H1 (cell line): ENCODE data around the gene PDIA6. TPM values are rescaled to one million over a fixed set of nuclear protein-coding genes. Genes with fewer than 3 reads are reported as not detected.

Source experiments
- CTCF ChIA-PET: fragments of 300-600 bp; sonication (Branson Sonifier 250); formaldehyde crosslinking; loops from one replicate; lab custom pipeline; 2021; ENCODE audit not compliant: partially characterized antibody; lab: Charles Lee
- POLR2A ChIA-PET: fragments of 300-600 bp; sonication (Branson Sonifier 250); formaldehyde crosslinking; loops from one replicate; lab custom pipeline; 2021; ENCODE audit warnings: inconsistent platforms; ENCODE audit not compliant: partially characterized antibody; lab: Charles Lee
- DNase-seq, 2 experiments: peaks; one replicate each; pipeline versions ENCODE4 v3.0.0 to v3.0.0-alpha.2; 2010 to 2022; ENCODE audit warnings: low spot score in 2 of 2, low read depth in 1 of 2, mixed read lengths in 1 of 2
- FAIRE-seq: peaks from 2 replicates; lab custom pipeline; 2011; peaks lifted over from hg19 to GRCh38; lab: Jason Lieb, UNC
- H2AFZ ChIP-seq: 2 replicates; pipeline ENCODE4 v1.8.1; 2012; ENCODE audit warnings: low read length, inconsistent platforms
- H2AK5ac ChIP-seq: 2 replicates; pipeline ENCODE4 v1.6.1; 2013; ENCODE audit warnings: low read depth, low read length
- H2BK120ac ChIP-seq: replicated peaks from 2 replicates; pipeline ENCODE3; 2013; ENCODE audit warnings: low read depth, low read length, inconsistent platforms
- H2BK12ac ChIP-seq: 2 replicates; pipeline ENCODE4 v1.6.1; 2013; ENCODE audit warnings: low read depth, low read length
- H2BK15ac ChIP-seq: 2 replicates; pipeline ENCODE4 v1.6.1; 2013; ENCODE audit warnings: low read length
- H2BK20ac ChIP-seq: 2 replicates; pipeline ENCODE4 v1.6.1; 2013; ENCODE audit warnings: low read length
- H2BK5ac ChIP-seq: 2 replicates; pipeline ENCODE4 v1.6.1; 2013; ENCODE audit warnings: low read depth, low read length
- H3K14ac ChIP-seq: 2 replicates; pipeline ENCODE4 v1.6.1; 2013; ENCODE audit warnings: inconsistent platforms; ENCODE audit not compliant: insufficient read length
- H3K18ac ChIP-seq: 2 replicates; pipeline ENCODE4 v1.6.1; 2013; ENCODE audit warnings: low read length; ENCODE audit errors: extremely low read depth
- H3K23ac ChIP-seq: 2 replicates; pipeline ENCODE4 v1.6.1; 2013; ENCODE audit warnings: inconsistent platforms; ENCODE audit not compliant: insufficient read length
- H3K23me2 ChIP-seq: 2 replicates; pipeline ENCODE4 v1.6.1; 2013; ENCODE audit warnings: low read depth, low read length
- H3K27ac ChIP-seq: 2 replicates; pipeline ENCODE4 v1.6.1; 2011; ENCODE audit warnings: low read depth, low read length, inconsistent platforms
- H3K27me3 ChIP-seq, 4 experiments: replicated peaks in 1 of 4; 1 replicate in 1 of 4; 2 replicates in 3 of 4; pipeline versions ENCODE4 v1.6.1 to v1.8.1; 2011 to 2013; ENCODE audit warnings: low read length in 3 of 4, mild to moderate bottlenecking in 3 of 4, inconsistent platforms in 2 of 4, mixed read lengths in 2 of 4, moderate library complexity in 1 of 4; ENCODE audit not compliant: control insufficient read depth in 3 of 4, insufficient read depth in 3 of 4; ENCODE audit errors: extremely low read depth in 1 of 4
- H3K36me3 ChIP-seq, 4 experiments: 2 replicates each; pipeline versions ENCODE4 v1.6.1 to v1.8.1; 2011 to 2013; ENCODE audit warnings: mild to moderate bottlenecking in 4 of 4, low read length in 3 of 4, moderate library complexity in 2 of 4, control low read depth in 1 of 4, inconsistent platforms in 1 of 4; ENCODE audit not compliant: insufficient read depth in 4 of 4, control insufficient read depth in 2 of 4
- H3K4ac ChIP-seq: replicated peaks from 2 replicates; pipeline ENCODE3; 2013; ENCODE audit warnings: low read length, low read depth, mixed read lengths, inconsistent platforms; ENCODE audit not compliant: insufficient read length
- H3K4me1 ChIP-seq, 4 experiments: replicated peaks in 1 of 4; 1 replicate in 1 of 4; 2 replicates in 3 of 4; pipeline versions ENCODE4 v1.6.1 to v1.8.1; 2011 to 2013; ENCODE audit warnings: low read length in 3 of 4, inconsistent platforms in 2 of 4, mixed read lengths in 1 of 4; ENCODE audit not compliant: insufficient read depth in 4 of 4, control insufficient read depth in 3 of 4
- H3K4me2 ChIP-seq, 2 experiments: 2 replicates each; pipeline versions ENCODE4 v1.6.1 to v1.8.1; 2011 to 2013; ENCODE audit warnings: low read depth in 2 of 2, low read length in 2 of 2, control low read depth in 1 of 2, inconsistent platforms in 1 of 2, mild to moderate bottlenecking in 1 of 2; ENCODE audit not compliant: insufficient read depth in 1 of 2
- H3K4me3 ChIP-seq, 4 experiments: fragments of 200-600, 300-600 bp in 1 of 4; sonication (generic), shearing (Covaris generic), sonication (Bioruptor Twin) in 1 of 4; 2 replicates each; pipeline versions ENCODE4 v1.5.1 to v1.8.1; 2011 to 2016; ENCODE audit warnings: low read length in 4 of 4, low read depth in 3 of 4, control low read depth in 2 of 4, inconsistent platforms in 2 of 4, mild to moderate bottlenecking in 2 of 4, mixed read lengths in 1 of 4, moderate library complexity in 1 of 4; ENCODE audit not compliant: insufficient read depth in 2 of 4; ENCODE audit errors: extremely low read depth in 1 of 4
- H3K56ac ChIP-seq: replicated peaks from 2 replicates; pipeline ENCODE3; 2013; ENCODE audit warnings: low read depth, mild to moderate bottlenecking, mixed read lengths, low read length, inconsistent platforms; ENCODE audit not compliant: insufficient read length
- H3K79me1 ChIP-seq: 2 replicates; pipeline ENCODE4 v1.6.1; 2013; ENCODE audit warnings: low read depth, low read length, control low read depth
- H3K79me2 ChIP-seq, 2 experiments: 2 replicates each; pipeline versions ENCODE4 v1.6.1 to v1.8.1; 2012 to 2013; ENCODE audit warnings: low read length in 2 of 2, mild to moderate bottlenecking in 2 of 2, inconsistent platforms in 1 of 2; ENCODE audit not compliant: insufficient read depth in 2 of 2, control insufficient read depth in 1 of 2
- H3K9ac ChIP-seq, 4 experiments: replicated peaks in 1 of 4; 1 replicate in 1 of 4; 2 replicates in 3 of 4; pipeline versions ENCODE4 v1.6.1 to v1.8.1; 2011 to 2013; ENCODE audit warnings: low read depth in 3 of 4, low read length in 3 of 4, control low read depth in 2 of 4, mild to moderate bottlenecking in 2 of 4, moderate library complexity in 2 of 4, inconsistent platforms in 1 of 4; ENCODE audit errors: extremely low read depth in 1 of 4
- H3K9me3 ChIP-seq, 2 experiments: 2 replicates each; pipeline versions ENCODE4 v1.6.1 to v1.8.1; 2012 to 2013; ENCODE audit warnings: mild to moderate bottlenecking in 2 of 2, moderate library complexity in 2 of 2, control low read depth in 1 of 2, inconsistent platforms in 1 of 2, low read depth in 1 of 2, low read length in 1 of 2, mixed read lengths in 1 of 2; ENCODE audit not compliant: insufficient read depth in 2 of 2
- H4K20me1 ChIP-seq, 2 experiments: replicated peaks in 1 of 2; 2 replicates each; pipeline versions ENCODE3 to v1.8.1; 2011 to 2013; ENCODE audit warnings: inconsistent platforms in 2 of 2, low read length in 2 of 2, mild to moderate bottlenecking in 1 of 2; ENCODE audit not compliant: insufficient read depth in 2 of 2, control insufficient read depth in 1 of 2
- H4K5ac ChIP-seq: 2 replicates; pipeline ENCODE4 v1.6.1; 2013; ENCODE audit warnings: low read length, low read depth, mixed read lengths, inconsistent platforms; ENCODE audit not compliant: insufficient read length
- H4K8ac ChIP-seq: 2 replicates; pipeline ENCODE4 v1.8.0; 2013; ENCODE audit warnings: mild to moderate bottlenecking, moderate library complexity, low read length, inconsistent platforms; ENCODE audit not compliant: insufficient read depth; ENCODE audit errors: extremely low read depth
- H4K91ac ChIP-seq: replicated peaks from 2 replicates; pipeline ENCODE3; 2013; ENCODE audit warnings: low read length, mixed read lengths, inconsistent platforms; ENCODE audit not compliant: insufficient read length
- BACH1 ChIP-seq: IDR thresholded peaks from 2 replicates; pipeline ENCODE4 v1.6.1; 2012; ENCODE audit warnings: low read length, improper control_type of control experiment
- EZH2 ChIP-seq: fragments of 200-600 bp; sonication (generic); IDR thresholded peaks from 2 replicates; pipeline ENCODE4 v1.7.1; 2012; ENCODE audit warnings: low read depth, mild to moderate bottlenecking, moderate library complexity, low read length, inconsistent platforms; ENCODE audit not compliant: severe bottlenecking
- GTF2F1 ChIP-seq: IDR thresholded peaks from 2 replicates; pipeline ENCODE4 v1.6.1; 2012; ENCODE audit warnings: low read depth, low read length, improper control_type of control experiment, borderline replicate concordance
- HDAC6 ChIP-seq: IDR thresholded peaks from one replicate; pipeline ENCODE4 v1.7.1; 2012; ENCODE audit warnings: low read depth, mild to moderate bottlenecking, inconsistent platforms, low read length, moderate library complexity
- KDM4A ChIP-seq: IDR thresholded peaks from one replicate; pipeline ENCODE4 v1.7.1; 2012; ENCODE audit warnings: low read depth, mild to moderate bottlenecking, moderate library complexity, low read length, inconsistent platforms; ENCODE audit not compliant: severe bottlenecking
- KDM5A ChIP-seq: fragments of 200-600 bp; IDR thresholded peaks from 2 replicates; pipeline ENCODE4 v1.7.1; 2012; ENCODE audit warnings: mild to moderate bottlenecking, low read length, inconsistent platforms, mixed read lengths
- NANOG ChIP-seq: IDR thresholded peaks from 2 replicates; pipeline ENCODE4 v1.6.1; 2011; ENCODE audit warnings: low read length, low read depth, mild to moderate bottlenecking, inconsistent platforms; ENCODE audit not compliant: insufficient read depth, poor library complexity, severe bottlenecking
- SAP30 ChIP-seq: fragments of 300-600 bp; sonication (generic); IDR thresholded peaks from 2 replicates; pipeline ENCODE4 v1.7.1; 2012; ENCODE audit warnings: low read length, moderate library complexity, mild to moderate bottlenecking, inconsistent platforms; ENCODE audit not compliant: insufficient read depth, insufficient replicate concordance
- TAF1 ChIP-seq: IDR thresholded peaks from 2 replicates; pipeline ENCODE4 v1.6.1; 2011; ENCODE audit warnings: mild to moderate bottlenecking, low read depth, low read length
- WGBS, 2 experiments: shearing (Covaris generic) in 1 of 2; methylation state at CpG; one replicate each; pipeline versions ENCODE4 v1.1.6 to v1.1.7; 2013 to 2015; ENCODE audit warnings: low lambda C conversion rate in 2 of 2, mixed read lengths in 2 of 2, inconsistent platforms in 1 of 2, low coverage in 1 of 2, missing lambda C conversion rate in 1 of 2; ENCODE audit not compliant: insufficient replicate concordance in 2 of 2, insufficient coverage in 1 of 2, insufficient read length in 1 of 2; ENCODE audit errors: extremely low coverage in 1 of 2, missing lambda C conversion rate in 1 of 2; 5-methylcytosine and 5-hydroxymethylcytosine counted together
- polyA plus RNA-seq, 7 experiments: library from polyadenylated mRNA; depleted of rRNA in 3 of 7; stranded (reverse) in 5 of 7; unstranded in 2 of 7; fragments of >200 nt in 5 of 7; fragments of 200-250 nt in 2 of 7; gene quantifications; 1 replicate in 5 of 7; 2 replicates in 1 of 7; 4 replicates in 1 of 7; pipeline versions ENCODE4 v1.2.1 to v1.2.3, GENCODE V29; 2011 to 2013; ENCODE audit warnings: missing spikeins in 2 of 7, mixed read lengths in 2 of 7
- total RNA-seq: library from RNA; stranded (reverse); fragmentation: NEBNext Ultra II Directional; extraction: Animal tissue kit (Norgen Biotek cat#: 25700); gene quantifications from 2 replicates; pipeline ENCODE4 v1.2.1, GENCODE V29; 2021

Gene PDIA6
- total and polyA plus RNA-seq, 2 of the 8 experiments (the other 6 are each of a cell fraction or from before 2014, with no cell fraction given) = 181 to 384 TPM

DNA sequence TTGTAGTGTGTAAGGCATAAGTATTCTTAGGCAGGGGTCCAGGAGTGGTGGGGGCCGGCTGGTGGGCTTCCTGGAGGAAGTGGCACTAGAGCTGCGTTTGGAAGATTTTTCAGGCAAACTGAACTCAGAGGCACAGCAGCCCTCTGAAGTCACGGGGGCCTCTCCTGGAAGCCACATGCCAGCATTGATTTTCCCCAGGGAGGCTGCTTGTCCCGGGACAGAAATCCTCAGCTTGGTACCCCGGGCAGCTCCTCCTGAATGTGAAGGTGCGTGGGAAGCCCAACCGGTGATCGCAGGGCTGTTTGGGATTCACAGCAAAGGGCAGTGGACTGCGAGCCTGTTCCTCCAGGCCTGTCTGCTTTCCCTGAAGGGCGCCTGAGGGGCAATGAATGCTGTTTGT, 1.6 kb upstream of the PDIA6 start:
- Histone ChIP-seq H3K56ac (no peak overlapping the region), H3K4ac (no peak overlapping the region), H2BK5ac (no peak overlapping the region), H3K4me3 (no peak overlapping the region), H2BK15ac (no peak overlapping the region), H3K79me2 (peaks cover 27 to 31% of the 10 kb centered on the region in 2 experiments), H2BK20ac (peak overlapping the region; percentile 35; the same call in 1 of the 2 replicates), H3K18ac (no peak overlapping the region), H4K8ac (peak overlapping the region; percentile 47; the same call in 1 of the 2 replicates), H2AK5ac (no peak overlapping the region), H4K91ac (no peak overlapping the region), H3K9me3 (no peaks in the 10 kb centered on the region), H2BK120ac (no peak overlapping the region), H3K36me3 (peaks cover 0 to 6% (median 0%) of the 10 kb centered on the region in 4 experiments; a peak in 1 of 8 replicates), H3K27ac (no peak overlapping the region)
- CTCF ChIA-PET = interaction anchor here (0.9 to 9.5 kb wide), 3 partner anchors 9 to 309 kb away, joined by 3 to 112 read pairs (median 21); no protein-coding TSS in a partner anchor
- TF ChIP-seq TAF1 (0 out of 2 replicates have a peak, but pooled peaks have one; percentile 24), SAP30 (no peak), EZH2 (no peak), HDAC6 (no peak), KDM5A (no peak), GTF2F1 (no peak), BACH1 (no peak), KDM4A (no peak), NANOG (no peak)
- TF ChIP-seq, all 59 proteins: peak for 1
- DNase-seq (peak in 1 of 2 experiments; percentile 54), FAIRE-seq (no peak)
- Histone ChIP-seq H3K79me1 (peaks cover 7% of the 10 kb centered on the region; the same call in 1 of the 2 replicates), H3K4me1 (peaks cover 0 to 15% (median 4%) of the 10 kb centered on the region in 4 experiments; a peak in 6 of 7 replicates), H3K27me3 (no peaks in the 10 kb centered on the region; a peak in 2 of 7 replicates), H3K23me2 (peaks cover 8% of the 10 kb centered on the region; the same call in 1 of the 2 replicates), H4K5ac (no peak overlapping the region), H2BK12ac (no peak overlapping the region), H3K23ac (no peak overlapping the region), H3K4me2 (no peak overlapping the region), H2AFZ (peak overlapping the region; percentile 93), H4K20me1 (peaks cover 10 to 12% of the 10 kb centered on the region in 2 experiments), H3K9ac (no peak overlapping the region), H3K14ac (no peak overlapping the region)
- 68% methylated on average over 10 of the region's 10 CpGs; no CpG with 5 or more reads in 1 of the 2 experiments for WGBS, 2 experiments
- POLR2A ChIA-PET = interaction anchor here (1.0 to 1.4 kb wide), 2 partner anchors 10 to 38 kb away, joined by 3 read pairs; no protein-coding TSS in a partner anchor
